Smooth muscle cell (in vitro differentiated cells): ENCODE measurements around the gene MLXIPL. TPM values are rescaled to one million over a fixed set of nuclear protein-coding genes. Genes with fewer than 3 reads are reported as not detected.

ENCODE experiments used
- DNase-seq: peaks from one replicate; lab custom pipeline; 2025; ENCODE audit not compliant: unreplicated experiment; lab: John Stamatoyannopoulos, UW
- H2AFZ ChIP-seq: fragments of 200-600 bp; sonication (generic); 2 replicates; pipeline ENCODE4 v1.6.0; 2016; ENCODE audit warnings: antibody characterized with exemption, low read depth, mild to moderate bottlenecking
- H3F3A ChIP-seq: fragments of 200-600 bp; sonication (generic); 2 replicates; pipeline ENCODE4 v1.6.0; 2017; ENCODE audit warnings: antibody characterized with exemption, low read depth
- H3K27ac ChIP-seq: fragments of 200-600 bp; sonication (generic); 2 replicates; pipeline ENCODE4 v1.5.1; 2016; ENCODE audit warnings: low read depth, mild to moderate bottlenecking
- H3K27me3 ChIP-seq: fragments of 200-600 bp; sonication (generic); 2 replicates; pipeline ENCODE4 v1.6.1; 2016; ENCODE audit warnings: low read depth, mild to moderate bottlenecking
- H3K36me3 ChIP-seq: fragments of 200-600 bp; sonication (generic); 2 replicates; pipeline ENCODE4 v1.5.1; 2016; ENCODE audit warnings: low read depth
- H3K4me1 ChIP-seq: fragments of 200-600 bp; sonication (generic); 2 replicates; pipeline ENCODE4 v1.5.1; 2016; ENCODE audit warnings: low read depth
- H3K4me2 ChIP-seq: fragments of 200-600 bp; sonication (generic); 2 replicates; pipeline ENCODE4 v1.6.0; 2016; ENCODE audit warnings: mild to moderate bottlenecking
- H3K4me3 ChIP-seq: fragments of 200-600 bp; sonication (generic); 2 replicates; pipeline ENCODE4 v1.5.1; 2016; ENCODE audit warnings: mild to moderate bottlenecking
- H3K79me2 ChIP-seq: fragments of 200-600 bp; sonication (generic); 2 replicates; pipeline ENCODE4 v1.6.0; 2016; ENCODE audit warnings: low read depth, mild to moderate bottlenecking
- H3K9ac ChIP-seq: fragments of 200-600 bp; sonication (generic); 2 replicates; pipeline ENCODE4 v1.6.0; 2016; ENCODE audit warnings: low read depth
- H3K9me3 ChIP-seq: fragments of 200-600 bp; sonication (generic); replicated peaks from 2 replicates; pipeline ENCODE4 v1.5.1; 2016; ENCODE audit warnings: low read depth
- H4K20me1 ChIP-seq: fragments of 200-600 bp; sonication (generic); 2 replicates; pipeline ENCODE4 v1.6.0; 2016; ENCODE audit warnings: low read depth
- WGBS: methylation state at CpG from one replicate; pipeline ENCODE4 v1.1.7; 2016; ENCODE audit warnings: low lambda C conversion rate; 5-methylcytosine and 5-hydroxymethylcytosine counted together
- polyA plus RNA-seq: library from polyadenylated mRNA; unstranded; fragments of >200 nt; fragmentation: Nextera tagmentation; extraction: Ambion mirVana; gene quantifications from 2 replicates; pipeline ENCODE4 v1.2.1, GENCODE V29; 2016
- total RNA-seq: library from RNA; depleted of rRNA; stranded (reverse); fragments of >200 nt; gene quantifications from 2 replicates; pipeline ENCODE4 v1.2.3, GENCODE V29; 2014
- TF ChIP-seq, protein P1 (sequence below): fragments of 200-600 bp; sonication (generic); IDR thresholded peaks from 2 replicates; pipeline ENCODE4 v1.5.1; 2017; ENCODE audit warnings: borderline replicate concordance, mild to moderate bottlenecking, antibody characterized with exemption; ENCODE audit not compliant: insufficient read depth, poor library complexity, severe bottlenecking

Gene MLXIPL
- total and polyA plus RNA-seq, 2 experiments from 2014 or later, result not detected

DNA sequence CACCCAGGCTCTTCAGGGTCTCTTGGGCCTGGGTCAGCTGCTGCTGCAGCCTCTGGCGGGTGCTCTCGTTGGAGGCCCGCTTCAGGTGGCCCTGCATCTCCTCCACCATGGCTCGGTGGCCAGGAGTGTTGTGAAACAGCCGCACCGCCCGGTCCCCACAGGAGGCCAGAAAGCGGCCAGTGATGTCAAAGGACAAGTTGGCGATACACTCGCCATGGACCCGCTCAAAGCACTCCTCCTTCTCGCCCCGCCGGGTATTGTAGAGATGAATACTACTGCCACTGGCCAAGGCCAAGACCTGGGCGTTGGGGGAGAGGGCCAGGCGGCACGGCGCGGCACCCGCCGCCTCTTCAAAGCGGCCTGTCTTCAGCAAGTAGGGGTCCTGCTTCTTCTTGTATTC lies 53.8 kb downstream of the MLXIPL start:
- no peak overlapping the region for H3K4me3 ChIP-seq
- H3K9me3 ChIP-seq, result no peaks in the 10 kb centered on the region
- no peak overlapping the region for H2AFZ ChIP-seq
- H3K9ac ChIP-seq, result no peak overlapping the region
- H3K36me3 ChIP-seq, result peaks cover 14% of the 10 kb centered on the region
- H3F3A ChIP-seq, result peaks cover 32% of the 10 kb centered on the region
- H3K27ac ChIP-seq, result no peak overlapping the region
- TF ChIP-seq, protein P1, sequence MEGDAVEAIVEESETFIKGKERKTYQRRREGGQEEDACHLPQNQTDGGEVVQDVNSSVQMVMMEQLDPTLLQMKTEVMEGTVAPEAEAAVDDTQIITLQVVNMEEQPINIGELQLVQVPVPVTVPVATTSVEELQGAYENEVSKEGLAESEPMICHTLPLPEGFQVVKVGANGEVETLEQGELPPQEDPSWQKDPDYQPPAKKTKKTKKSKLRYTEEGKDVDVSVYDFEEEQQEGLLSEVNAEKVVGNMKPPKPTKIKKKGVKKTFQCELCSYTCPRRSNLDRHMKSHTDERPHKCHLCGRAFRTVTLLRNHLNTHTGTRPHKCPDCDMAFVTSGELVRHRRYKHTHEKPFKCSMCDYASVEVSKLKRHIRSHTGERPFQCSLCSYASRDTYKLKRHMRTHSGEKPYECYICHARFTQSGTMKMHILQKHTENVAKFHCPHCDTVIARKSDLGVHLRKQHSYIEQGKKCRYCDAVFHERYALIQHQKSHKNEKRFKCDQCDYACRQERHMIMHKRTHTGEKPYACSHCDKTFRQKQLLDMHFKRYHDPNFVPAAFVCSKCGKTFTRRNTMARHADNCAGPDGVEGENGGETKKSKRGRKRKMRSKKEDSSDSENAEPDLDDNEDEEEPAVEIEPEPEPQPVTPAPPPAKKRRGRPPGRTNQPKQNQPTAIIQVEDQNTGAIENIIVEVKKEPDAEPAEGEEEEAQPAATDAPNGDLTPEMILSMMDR, result no peak
- 97% methylated on average over 22 of the region's 22 CpGs for WGBS
- no peaks in the 10 kb centered on the region for H3K4me1 ChIP-seq
- peaks cover 70% of the 10 kb centered on the region for H4K20me1 ChIP-seq
- H3K79me2 ChIP-seq, result peaks cover 9% of the 10 kb centered on the region
- no peak overlapping the region for H3K4me2 ChIP-seq
- no peak for DNase-seq
- no peaks in the 10 kb centered on the region for H3K27me3 ChIP-seq

DNA sequence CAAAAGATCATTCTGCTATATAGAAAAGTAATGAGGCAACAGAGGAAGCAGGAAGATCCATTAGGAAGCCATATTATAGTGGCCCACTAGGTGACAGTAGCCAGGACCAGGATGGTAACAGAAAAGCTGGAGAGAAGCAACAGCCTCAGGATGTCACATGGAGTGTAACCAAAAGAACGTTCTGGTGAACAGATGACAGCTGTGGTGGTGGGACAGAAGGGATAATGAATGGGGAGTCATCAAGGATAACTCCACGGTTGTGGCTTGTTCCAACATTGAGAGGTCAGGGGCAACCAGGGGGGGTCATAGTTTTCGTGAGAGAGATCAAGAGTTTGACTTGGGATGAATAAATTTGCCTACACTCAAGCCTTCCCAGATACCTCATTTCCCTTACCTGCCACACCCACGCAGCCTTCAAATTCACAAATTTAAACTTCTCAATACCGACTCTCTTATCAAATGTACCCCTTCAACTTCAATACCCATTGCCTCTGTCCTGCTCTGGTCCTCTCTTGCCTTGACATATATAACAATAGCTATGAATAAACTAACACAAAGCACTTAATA lies 55.2 kb downstream of the MLXIPL start:
- TF ChIP-seq, protein P1, result no peak
- WGBS, result 93% methylated on average over 5 of the region's 5 CpGs
- Histone ChIP-seq H3K27me3 (no peaks in the 10 kb centered on the region), H3K36me3 (peaks cover 14% of the 10 kb centered on the region), H3K27ac (no peak overlapping the region), H2AFZ (no peak overlapping the region), H3K79me2 (peaks cover 4% of the 10 kb centered on the region), H3K4me2 (no peak overlapping the region), H3K9ac (no peak overlapping the region), H4K20me1 (peaks cover 56% of the 10 kb centered on the region), H3K9me3 (no peaks in the 10 kb centered on the region), H3K4me3 (no peak overlapping the region), H3K4me1 (no peaks in the 10 kb centered on the region), H3F3A (peaks cover 29% of the 10 kb centered on the region)
- DNase-seq, result no peak

DNA sequence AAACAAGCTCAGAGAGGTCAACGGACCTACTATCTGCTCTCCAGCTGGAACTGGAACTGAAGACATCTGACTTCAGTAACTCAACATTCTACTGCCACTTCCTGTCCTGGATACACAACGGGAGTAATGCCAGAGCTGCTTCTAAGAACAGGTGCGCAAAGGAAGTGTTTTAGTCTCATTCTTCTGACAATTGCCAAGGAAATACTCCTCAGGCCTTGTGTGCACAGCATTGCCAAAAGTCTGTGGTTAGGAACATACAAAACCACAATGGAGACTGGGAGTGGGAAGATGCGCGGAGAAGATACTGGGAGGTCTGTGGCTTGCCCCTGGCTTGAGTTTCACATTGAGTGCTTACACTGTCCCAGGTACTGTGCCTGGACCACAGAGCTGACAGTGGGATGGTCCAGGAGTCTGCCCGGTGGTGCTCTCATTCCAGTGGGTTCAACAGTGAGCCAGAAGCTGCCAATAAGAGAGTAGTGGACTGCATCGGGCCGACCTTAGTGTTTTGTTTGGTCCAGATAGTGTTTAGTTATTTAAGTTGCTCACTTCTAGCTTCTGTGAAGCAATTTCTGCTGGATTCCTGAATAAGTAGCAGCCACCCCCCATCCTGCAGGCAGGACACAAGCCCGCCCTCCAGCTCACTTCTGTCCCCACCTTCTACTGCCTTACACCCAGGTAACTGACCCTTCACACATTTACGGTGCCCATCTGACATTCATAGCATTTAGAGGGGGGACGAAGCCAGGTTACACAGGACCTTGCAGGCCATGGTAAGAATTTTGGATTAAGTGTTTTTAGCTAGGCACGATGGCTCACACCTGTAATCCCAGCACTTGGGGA lies 56.3 kb downstream of the MLXIPL start:
- no peaks in the 10 kb centered on the region for H3K79me2 ChIP-seq
- WGBS, result 91% methylated on average over 12 of the region's 12 CpGs

More for the DNA sequence above, 56.3 kb downstream of the MLXIPL start:
- Histone ChIP-seq H3K4me1 (no peaks in the 10 kb centered on the region), H3K27ac (no peak overlapping the region), H3K27me3 (no peaks in the 10 kb centered on the region), H3K36me3 (peaks cover 12% of the 10 kb centered on the region), H3K9me3 (no peaks in the 10 kb centered on the region), H4K20me1 (peaks cover 46% of the 10 kb centered on the region), H3K4me2 (no peak overlapping the region), H3K9ac (no peak overlapping the region), H3K4me3 (no peak overlapping the region), H3F3A (peaks cover 29% of the 10 kb centered on the region), H2AFZ (no peak overlapping the region)
- DNase-seq, result no peak
- TF ChIP-seq, protein P1, result no peak
